ENCODE data around the gene DNAJC30. TPM values are rescaled to one million over a fixed set of nuclear protein-coding genes. Genes with fewer than 3 reads are reported as not detected.
"Not testable (repeated sequence)": the region's sequence is repeated elsewhere in the genome, so short reads cannot be mapped to it uniquely, and the experiment has no call there.

The DNAJC30 gene
- total RNA-seq, 2 experiments from 2014 or later = 6.7 to 7.0 TPM

DNA sequence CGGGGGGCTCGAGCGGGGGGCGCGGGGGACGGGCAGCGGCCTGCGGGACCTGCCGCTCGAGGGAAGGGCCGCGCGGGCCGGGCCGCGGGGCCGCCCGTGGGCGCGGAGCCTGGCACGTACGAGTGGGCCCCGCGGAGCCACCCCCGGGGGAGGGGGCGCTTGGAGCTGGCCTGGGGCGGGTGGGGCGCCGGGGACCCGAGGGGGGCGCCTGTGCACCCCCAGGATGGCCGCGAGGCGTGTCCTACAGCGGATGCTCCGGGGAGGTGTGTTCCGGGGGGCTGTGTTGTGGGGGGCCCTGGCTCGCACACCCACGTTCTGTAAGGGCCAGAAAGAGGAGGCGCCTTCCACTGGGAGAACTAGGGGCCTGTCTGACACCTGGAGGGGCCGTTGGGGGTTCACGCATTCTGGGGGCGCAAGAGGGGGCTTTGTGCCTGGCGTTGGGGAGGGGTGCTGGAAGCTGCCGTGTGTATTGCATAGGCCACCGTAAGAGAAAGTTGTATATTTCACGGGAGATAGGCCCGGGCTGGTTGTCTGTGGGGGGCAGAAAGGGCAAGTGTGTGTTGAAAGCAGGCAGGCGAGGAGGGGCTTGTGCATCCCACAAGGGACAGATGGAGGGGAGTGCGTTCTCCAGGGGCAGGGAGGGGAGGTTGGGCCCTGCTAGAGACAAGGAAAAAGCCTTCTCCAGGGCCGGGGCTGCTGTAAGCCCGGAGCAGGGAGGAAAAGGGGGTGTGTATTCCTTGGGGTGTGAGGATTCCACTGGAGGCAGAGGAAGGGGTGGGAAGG, 15.0 kb downstream of the DNAJC30 start:
- intact Hi-C loops (cut with micrococcal nuclease) = loop anchor here (2.0 to 5.0 kb wide), 2 partner anchors 59 to 61 kb away; no protein-coding TSS in a partner anchor
- CTCF ChIA-PET = interaction anchor here (0.6 to 5.3 kb wide), 18 partner anchors 8 to 81 kb away, joined by 3 to 37 read pairs (median 3); partner anchors contain the start of genes ABHD11, MLXIPL and STX1A
- ATAC-seq = no peak

DNA sequence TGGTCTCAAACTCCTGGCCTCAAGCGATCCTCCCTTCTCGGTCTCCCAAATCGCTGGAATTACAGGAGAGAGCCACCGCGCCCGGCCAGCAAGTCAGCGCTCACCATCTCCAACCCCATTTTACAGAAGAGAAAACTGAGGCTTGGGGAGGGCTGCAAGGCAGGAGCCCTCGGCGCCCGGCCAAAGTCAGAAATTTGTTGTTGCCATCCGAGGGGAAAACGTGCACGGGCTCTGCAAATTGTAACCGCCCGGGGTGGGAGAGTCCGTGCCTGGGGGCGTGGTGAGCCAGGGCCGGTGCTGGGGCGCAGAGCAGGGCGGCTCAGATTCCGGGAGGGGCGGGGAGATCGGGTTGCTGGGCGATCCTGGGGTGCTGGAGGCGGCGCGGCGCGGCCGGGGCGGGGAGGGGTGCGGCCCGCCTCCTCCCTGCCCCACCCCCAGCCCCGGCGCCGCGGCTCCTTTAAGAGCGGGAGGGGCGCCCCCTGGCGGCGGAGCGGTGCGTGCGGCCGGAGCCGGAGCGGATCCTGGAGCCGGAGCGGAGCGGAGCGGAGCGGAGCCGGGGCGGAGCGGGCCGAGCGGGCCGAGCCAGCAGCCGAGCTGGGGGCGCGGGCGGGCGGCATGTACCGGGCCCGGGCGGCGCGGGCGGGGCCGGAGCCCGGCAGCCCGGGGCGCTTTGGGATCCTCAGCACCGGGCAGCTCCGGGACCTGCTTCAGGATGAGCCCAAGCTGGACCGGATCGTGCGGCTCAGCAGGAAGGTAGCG, 15.7 kb downstream of the DNAJC30 start, which contains the start of gene VPS37D:
Gene VPS37D (plus strand): TSS at position 488 of the 759 bp plus-strand sequence. CDS start 128 bp downstream, at position 616.
- intact Hi-C loops (cut with micrococcal nuclease) = loop anchor here (2.0 to 5.0 kb wide), 2 partner anchors 60 to 61 kb away; no protein-coding TSS in a partner anchor
- TF ChIP-seq, protein P1, sequence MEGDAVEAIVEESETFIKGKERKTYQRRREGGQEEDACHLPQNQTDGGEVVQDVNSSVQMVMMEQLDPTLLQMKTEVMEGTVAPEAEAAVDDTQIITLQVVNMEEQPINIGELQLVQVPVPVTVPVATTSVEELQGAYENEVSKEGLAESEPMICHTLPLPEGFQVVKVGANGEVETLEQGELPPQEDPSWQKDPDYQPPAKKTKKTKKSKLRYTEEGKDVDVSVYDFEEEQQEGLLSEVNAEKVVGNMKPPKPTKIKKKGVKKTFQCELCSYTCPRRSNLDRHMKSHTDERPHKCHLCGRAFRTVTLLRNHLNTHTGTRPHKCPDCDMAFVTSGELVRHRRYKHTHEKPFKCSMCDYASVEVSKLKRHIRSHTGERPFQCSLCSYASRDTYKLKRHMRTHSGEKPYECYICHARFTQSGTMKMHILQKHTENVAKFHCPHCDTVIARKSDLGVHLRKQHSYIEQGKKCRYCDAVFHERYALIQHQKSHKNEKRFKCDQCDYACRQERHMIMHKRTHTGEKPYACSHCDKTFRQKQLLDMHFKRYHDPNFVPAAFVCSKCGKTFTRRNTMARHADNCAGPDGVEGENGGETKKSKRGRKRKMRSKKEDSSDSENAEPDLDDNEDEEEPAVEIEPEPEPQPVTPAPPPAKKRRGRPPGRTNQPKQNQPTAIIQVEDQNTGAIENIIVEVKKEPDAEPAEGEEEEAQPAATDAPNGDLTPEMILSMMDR (IDR thresholded peaks at IDR 0.05) = peak; percentile 66

More for the DNA sequence above, 15.0 kb downstream of the DNAJC30 start:
- peaks cover 26% of the 10 kb centered on the region for H3K27me3 Mint-ChIP-seq
- TF ChIP-seq, protein P1 (IDR thresholded peaks at IDR 0.05) = no peak
- H3K36me3 Mint-ChIP-seq (ENCODE audit: low read depth) = no peaks in the 10 kb centered on the region
- peak overlapping the region; percentile 62 for H3K4me3 Mint-ChIP-seq
- DNase-seq = no peak
- POLR2A ChIA-PET = interaction anchor here (0.8 to 1.5 kb wide), 3 partner anchors 15 to 51 kb away, joined by 3 to 4 read pairs (median 4); partner anchors contain the start of genes BUD23, DNAJC30 and STX1A
- peaks cover under 1% of the 10 kb centered on the region for H3K9me3 Mint-ChIP-seq
- peaks cover 11% of the 10 kb centered on the region for H3K4me1 Mint-ChIP-seq (ENCODE audit: low read depth)
- no peak overlapping the region for H3K27ac Mint-ChIP-seq

DNA sequence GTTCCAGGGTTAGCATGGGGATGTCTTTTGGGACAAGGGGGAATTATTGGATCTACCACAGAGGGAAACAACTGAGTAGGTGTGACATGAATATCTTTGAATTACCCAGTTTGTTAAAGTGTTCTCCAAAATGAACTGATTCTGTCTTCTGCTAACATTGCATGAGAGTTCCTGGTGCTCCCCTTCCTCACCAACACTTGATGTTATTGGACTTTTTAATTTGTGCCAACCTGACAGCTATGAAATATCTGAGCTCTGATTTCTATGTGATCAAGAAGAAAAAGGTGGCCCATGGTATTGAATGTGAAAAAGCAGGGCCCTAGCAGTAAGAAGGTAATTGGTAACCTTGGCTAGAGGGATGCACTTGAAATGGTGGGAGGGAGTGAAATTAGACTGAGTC, 20.2 kb downstream of the DNAJC30 start:
- CTCF ChIA-PET = interaction anchor here (5.1 kb wide), 1 partner anchor 57 kb away, joined by 29 read pairs; no protein-coding TSS in a partner anchor
- peaks cover 6% of the 10 kb centered on the region for H3K4me1 Mint-ChIP-seq (ENCODE audit: low read depth)
- ATAC-seq (no peak), DNase-seq (no peak)
- peaks cover 33% of the 10 kb centered on the region for H3K27me3 Mint-ChIP-seq
- intact Hi-C loops (cut with micrococcal nuclease) = no loop called here
- no peak overlapping the region for H3K4me3 Mint-ChIP-seq
- POLR2A ChIA-PET = no interaction called here
- H3K27ac Mint-ChIP-seq = no peak overlapping the region
- peaks cover 9% of the 10 kb centered on the region for H3K9me3 Mint-ChIP-seq
- TF ChIP-seq, protein P1 (IDR thresholded peaks at IDR 0.05) = no peak
- H3K36me3 Mint-ChIP-seq (ENCODE audit: low read depth) = no peaks in the 10 kb centered on the region

More for the DNA sequence above, 15.7 kb downstream of the DNAJC30 start, which contains the start of gene VPS37D:
- H3K27me3 Mint-ChIP-seq = peaks cover 30% of the 10 kb centered on the region
- H3K4me1 Mint-ChIP-seq (ENCODE audit: low read depth) = peaks cover 11% of the 10 kb centered on the region
- H3K9me3 Mint-ChIP-seq = peaks cover 7% of the 10 kb centered on the region
- CTCF ChIA-PET = interaction anchor here (0.6 to 5.3 kb wide), 19 partner anchors 8 to 80 kb away, joined by 3 to 37 read pairs (median 3); partner anchors contain the start of genes ABHD11, MLXIPL and STX1A
- H3K4me3 Mint-ChIP-seq = peak within 1 kb of the TSS; percentile 67
- POLR2A ChIA-PET = interaction anchor here (0.8 to 1.4 kb wide), 2 partner anchors 42 to 52 kb away, joined by 3 to 4 read pairs; partner anchors contain the start of gene STX1A
- no peaks in the 10 kb centered on the region for H3K36me3 Mint-ChIP-seq (ENCODE audit: low read depth)
- DNase-seq (peak; percentile 92), ATAC-seq (peak; percentile 95)
- no peak within 1 kb of the TSS for H3K27ac Mint-ChIP-seq

DNA sequence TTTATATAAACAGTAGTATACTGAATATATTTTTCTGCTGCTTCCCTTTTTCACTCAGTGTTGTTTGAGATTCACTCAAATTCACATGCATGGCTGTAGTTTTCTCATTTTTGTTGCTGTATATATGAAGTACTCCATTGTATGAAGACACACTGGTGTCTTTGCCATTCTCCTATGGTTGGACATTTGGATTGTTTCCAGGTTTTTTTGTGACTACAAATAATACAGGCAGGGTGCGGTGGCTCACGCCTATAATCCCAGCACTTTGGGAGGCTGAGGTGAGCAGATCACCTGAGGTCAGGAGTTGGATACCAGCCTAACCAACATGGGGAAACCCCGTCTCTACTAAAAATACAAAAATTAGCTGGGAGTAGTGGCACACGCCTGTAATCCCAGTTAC, 22.7 kb downstream of the DNAJC30 start:
- H3K36me3 Mint-ChIP-seq (ENCODE audit: low read depth); intact Hi-C loops (cut with micrococcal nuclease); H3K4me3 Mint-ChIP-seq; CTCF ChIA-PET; POLR2A ChIA-PET; H3K4me1 Mint-ChIP-seq (ENCODE audit: low read depth); DNase-seq; H3K27ac Mint-ChIP-seq; ATAC-seq; H3K9me3 Mint-ChIP-seq: not testable (repeated sequence)
- H3K27me3 Mint-ChIP-seq = peaks cover 27% of the 10 kb centered on the region

DNA sequence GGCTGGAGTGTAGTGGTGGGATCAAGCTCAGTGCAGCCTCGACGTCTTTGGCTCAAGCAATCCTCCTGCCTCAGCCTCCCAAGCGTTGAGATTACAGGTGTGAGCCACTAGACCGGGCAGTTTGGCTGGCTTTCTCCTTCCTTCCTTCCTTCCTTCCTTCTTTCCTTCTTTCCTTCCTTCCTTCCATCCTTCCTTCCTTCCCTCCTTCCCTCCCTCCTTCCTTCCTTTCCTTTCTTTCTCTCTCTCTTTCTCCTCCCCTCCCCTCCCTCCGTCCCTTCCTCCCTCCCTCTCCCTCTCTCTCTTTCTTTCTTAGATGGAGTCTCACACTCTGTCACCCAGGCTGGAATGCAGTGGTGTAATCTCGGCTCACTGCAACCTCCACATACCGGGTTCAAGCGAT, 23.3 kb downstream of the DNAJC30 start:
- DNase-seq (no peak), ATAC-seq (no peak)
- POLR2A ChIA-PET = interaction anchor here (1.3 kb wide), 1 partner anchor 17 kb away, joined by 4 read pairs; no protein-coding TSS in a partner anchor
- Mint-ChIP-seq H3K27ac (no peak overlapping the region), H3K36me3 (ENCODE audit: low read depth) (no peaks in the 10 kb centered on the region), H3K4me1 (ENCODE audit: low read depth) (no peaks in the 10 kb centered on the region), H3K4me3 (no peak overlapping the region), H3K9me3 (peaks cover 9% of the 10 kb centered on the region), H3K27me3 (peaks cover 23% of the 10 kb centered on the region)
- CTCF ChIA-PET = no interaction called here
- intact Hi-C loops (cut with micrococcal nuclease) = no loop called here
- TF ChIP-seq, protein P1 (IDR thresholded peaks at IDR 0.05) = no peak

DNA sequence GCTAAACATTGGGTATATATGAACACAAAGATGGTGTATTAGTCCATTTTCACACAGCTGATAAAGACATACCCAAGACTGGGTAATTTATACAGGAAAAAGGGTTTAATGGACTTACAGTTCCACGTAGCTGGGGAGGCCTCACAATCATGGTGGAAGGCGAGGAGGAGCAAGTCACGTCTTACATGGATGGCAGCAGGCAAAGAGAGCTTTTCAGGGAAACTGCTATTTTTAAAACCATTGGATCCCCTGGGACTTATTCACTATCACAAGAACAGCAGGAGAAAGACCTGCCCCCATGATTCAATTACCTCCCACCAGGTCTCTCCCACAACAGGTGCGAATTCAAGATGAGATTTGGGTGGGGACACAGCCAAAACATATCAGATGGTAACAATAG, 27.9 kb downstream of the DNAJC30 start:
- H3K4me1 Mint-ChIP-seq (ENCODE audit: low read depth); POLR2A ChIA-PET; CTCF ChIA-PET; intact Hi-C loops (cut with micrococcal nuclease); H3K36me3 Mint-ChIP-seq (ENCODE audit: low read depth); DNase-seq; H3K27ac Mint-ChIP-seq; H3K9me3 Mint-ChIP-seq; ATAC-seq; H3K4me3 Mint-ChIP-seq: not testable (repeated sequence)
- H3K27me3 Mint-ChIP-seq = peaks cover 19% of the 10 kb centered on the region

Measured in activated CD8-positive, alpha-beta T cell treated with anti-CD3 and anti-CD28 coated beads for 36 hours (primary cell).